ENCODE data around the gene PUS1. TPM values are rescaled to one million over a fixed set of nuclear protein-coding genes. Genes with fewer than 3 reads are reported as not detected.
"Not testable (repeated sequence)": the region's sequence is repeated elsewhere in the genome, so short reads cannot be mapped to it uniquely, and the experiment has no call there.

Gene PUS1
- total RNA-seq, 3 donors from 2014 or later: 8.8 to 31.5 (median 20.9) TPM

DNA sequence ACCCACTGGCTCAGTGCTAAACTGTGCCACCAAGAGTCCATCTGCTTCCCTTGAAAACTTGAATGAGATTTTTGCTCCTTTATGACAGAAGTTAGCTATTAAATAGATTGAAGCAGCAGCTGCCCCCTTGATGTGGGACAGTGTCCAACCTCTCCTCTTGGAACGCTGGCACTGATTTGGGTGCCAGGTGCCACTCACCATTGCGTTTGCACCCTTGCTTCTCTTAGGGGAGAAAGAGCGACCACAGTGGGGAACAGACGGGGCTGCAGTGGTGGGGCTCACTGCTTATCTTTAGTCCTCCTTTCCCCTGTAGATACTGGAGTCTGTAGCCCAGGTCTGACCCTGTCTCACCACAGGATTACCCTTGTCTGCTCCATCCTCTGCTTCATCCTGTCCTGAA is 30.0 kb downstream of the PUS1 start:
- intact Hi-C loops (cut with DNase I; ENCODE audit: low total_unique reads): no loop called here
- no peak overlapping the region for H3K4me3 ChIP-seq
- H3K36me3 ChIP-seq: no peaks in the 10 kb centered on the region
- no peaks in the 10 kb centered on the region for H3K4me1 ChIP-seq
- no peaks in the 10 kb centered on the region for H3K9me3 ChIP-seq
- DNase-seq (ENCODE audit: low spot score in 2 of 2): peak in 1 of 2 donors; percentile 47
- no peaks in the 10 kb centered on the region for H3K27me3 ChIP-seq
- H3K27ac ChIP-seq: no peak overlapping the region
- TF ChIP-seq POLR2A (IDR thresholded peaks at IDR 0.05) (no peak), POLR2AphosphoS5 (IDR thresholded peaks at IDR 0.05) (no peak)
- TF ChIP-seq, protein P1, sequence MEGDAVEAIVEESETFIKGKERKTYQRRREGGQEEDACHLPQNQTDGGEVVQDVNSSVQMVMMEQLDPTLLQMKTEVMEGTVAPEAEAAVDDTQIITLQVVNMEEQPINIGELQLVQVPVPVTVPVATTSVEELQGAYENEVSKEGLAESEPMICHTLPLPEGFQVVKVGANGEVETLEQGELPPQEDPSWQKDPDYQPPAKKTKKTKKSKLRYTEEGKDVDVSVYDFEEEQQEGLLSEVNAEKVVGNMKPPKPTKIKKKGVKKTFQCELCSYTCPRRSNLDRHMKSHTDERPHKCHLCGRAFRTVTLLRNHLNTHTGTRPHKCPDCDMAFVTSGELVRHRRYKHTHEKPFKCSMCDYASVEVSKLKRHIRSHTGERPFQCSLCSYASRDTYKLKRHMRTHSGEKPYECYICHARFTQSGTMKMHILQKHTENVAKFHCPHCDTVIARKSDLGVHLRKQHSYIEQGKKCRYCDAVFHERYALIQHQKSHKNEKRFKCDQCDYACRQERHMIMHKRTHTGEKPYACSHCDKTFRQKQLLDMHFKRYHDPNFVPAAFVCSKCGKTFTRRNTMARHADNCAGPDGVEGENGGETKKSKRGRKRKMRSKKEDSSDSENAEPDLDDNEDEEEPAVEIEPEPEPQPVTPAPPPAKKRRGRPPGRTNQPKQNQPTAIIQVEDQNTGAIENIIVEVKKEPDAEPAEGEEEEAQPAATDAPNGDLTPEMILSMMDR (IDR thresholded peaks at IDR 0.05): no peak

DNA sequence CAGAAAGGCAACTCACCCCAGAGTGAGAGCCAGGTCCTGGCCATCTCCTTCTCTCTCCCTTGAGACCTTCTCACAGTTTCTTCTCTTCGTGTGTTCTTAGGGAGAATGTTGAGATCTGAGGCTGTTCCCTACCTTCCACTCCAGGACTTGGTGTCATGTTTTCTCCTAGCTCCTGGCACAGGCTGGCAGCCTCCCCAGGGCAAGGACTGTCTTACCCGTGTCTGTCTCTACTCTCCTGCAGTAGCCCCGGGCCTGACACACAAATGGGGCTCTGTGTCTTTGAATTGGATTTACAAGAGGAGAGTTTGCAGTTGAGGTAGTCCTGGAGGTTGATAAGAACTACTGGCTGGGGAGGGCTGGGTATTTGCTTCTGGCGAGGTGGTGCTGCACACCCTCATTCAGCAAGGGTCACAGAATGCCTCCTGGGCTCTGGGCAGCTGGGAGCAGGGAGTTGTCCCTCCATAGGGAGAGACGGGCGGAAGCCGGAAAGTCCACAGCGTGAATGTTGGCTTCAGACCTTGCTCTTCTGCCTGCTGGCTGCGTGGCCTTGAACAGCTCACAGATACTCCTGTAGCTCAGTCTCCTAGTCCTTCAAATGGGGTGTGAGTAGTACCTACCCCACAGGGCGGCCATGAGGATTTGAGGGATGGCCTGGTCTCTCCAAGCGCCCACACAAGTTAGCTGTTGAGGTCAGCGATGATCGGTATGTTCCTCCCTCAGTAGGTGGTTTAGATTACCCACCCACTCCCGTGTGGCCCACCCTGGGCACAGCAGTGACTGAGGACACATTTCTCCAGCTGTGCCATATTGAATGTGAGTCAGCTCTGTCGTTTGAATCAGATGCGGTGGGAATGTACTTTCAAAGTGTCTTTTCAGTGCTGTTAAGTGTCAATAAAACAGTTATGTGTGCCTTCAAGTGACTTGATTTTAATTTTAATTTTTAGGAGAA is 30.8 kb downstream of the PUS1 start:
- intact Hi-C loops (cut with DNase I; ENCODE audit: low total_unique reads): no loop called here
- TF ChIP-seq POLR2AphosphoS5 (IDR thresholded peaks at IDR 0.05) (no peak), POLR2A (IDR thresholded peaks at IDR 0.05) (no peak)
- TF ChIP-seq, protein P1 (IDR thresholded peaks at IDR 0.05): no peak
- peak in 1 of 2 donors; percentile 42 for DNase-seq (ENCODE audit: low spot score in 2 of 2)

DNA sequence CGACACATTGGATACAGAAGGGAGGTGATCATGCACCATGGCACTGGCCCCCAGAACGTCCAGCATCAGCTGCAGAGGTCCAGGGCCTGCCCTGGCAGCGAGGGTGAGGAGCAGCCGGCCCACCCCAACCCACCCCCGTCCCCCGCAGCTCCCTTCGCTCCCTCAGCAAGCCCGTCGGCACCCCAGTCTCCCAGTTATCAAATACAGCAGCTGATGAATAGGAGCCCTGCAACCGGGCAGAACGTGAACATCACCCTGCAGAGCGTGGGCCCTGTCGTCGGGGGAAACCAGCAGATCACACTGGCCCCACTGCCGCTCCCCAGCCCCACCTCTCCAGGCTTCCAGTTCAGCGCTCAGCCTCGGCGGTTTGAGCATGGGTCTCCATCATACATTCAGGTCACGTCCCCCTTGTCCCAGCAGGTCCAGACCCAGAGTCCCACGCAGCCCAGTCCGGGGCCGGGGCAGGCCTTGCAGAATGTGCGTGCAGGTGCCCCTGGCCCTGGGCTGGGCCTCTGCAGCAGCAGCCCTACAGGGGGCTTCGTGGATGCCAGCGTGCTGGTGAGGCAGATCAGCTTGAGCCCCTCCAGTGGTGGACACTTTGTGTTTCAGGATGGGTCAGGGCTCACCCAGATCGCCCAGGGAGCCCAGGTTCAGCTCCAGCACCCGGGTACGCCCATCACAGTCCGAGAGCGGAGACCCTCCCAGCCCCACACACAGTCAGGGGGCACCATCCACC is 31.7 kb downstream of the PUS1 start:
- H3K27ac ChIP-seq; H3K9me3 ChIP-seq; H3K36me3 ChIP-seq; H3K4me1 ChIP-seq; H3K27me3 ChIP-seq; H3K4me3 ChIP-seq; intact Hi-C loops (cut with DNase I; ENCODE audit: low total_unique reads): not testable (repeated sequence)
- peak in 1 of 2 donors; percentile 19 for DNase-seq (ENCODE audit: low spot score in 2 of 2)

More for the DNA sequence above, 30.8 kb downstream of the PUS1 start:
- Histone ChIP-seq H3K4me3 (no peak overlapping the region), H3K36me3 (no peaks in the 10 kb centered on the region), H3K27ac (no peak overlapping the region), H3K27me3 (no peaks in the 10 kb centered on the region), H3K4me1 (no peaks in the 10 kb centered on the region), H3K9me3 (no peaks in the 10 kb centered on the region)

DNA sequence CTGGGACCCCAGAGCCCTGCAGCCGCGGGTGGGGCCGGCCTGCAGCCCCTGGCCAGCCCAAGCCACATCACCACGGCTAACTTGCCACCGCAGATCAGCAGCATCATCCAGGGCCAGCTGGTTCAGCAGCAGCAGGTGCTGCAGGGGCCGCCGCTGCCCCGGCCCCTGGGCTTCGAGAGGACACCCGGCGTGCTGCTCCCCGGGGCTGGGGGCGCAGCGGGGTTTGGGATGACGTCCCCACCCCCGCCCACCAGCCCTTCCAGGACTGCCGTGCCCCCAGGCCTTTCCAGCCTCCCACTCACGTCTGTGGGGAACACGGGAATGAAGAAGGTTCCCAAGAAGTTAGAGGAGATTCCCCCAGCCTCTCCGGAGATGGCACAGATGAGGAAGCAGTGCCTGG is 32.3 kb downstream of the PUS1 start:
- H3K4me3 ChIP-seq; H3K27ac ChIP-seq; DNase-seq (ENCODE audit: low spot score in 2 of 2); H3K4me1 ChIP-seq; H3K27me3 ChIP-seq; H3K36me3 ChIP-seq; H3K9me3 ChIP-seq; intact Hi-C loops (cut with DNase I; ENCODE audit: low total_unique reads): not testable (repeated sequence)

DNA sequence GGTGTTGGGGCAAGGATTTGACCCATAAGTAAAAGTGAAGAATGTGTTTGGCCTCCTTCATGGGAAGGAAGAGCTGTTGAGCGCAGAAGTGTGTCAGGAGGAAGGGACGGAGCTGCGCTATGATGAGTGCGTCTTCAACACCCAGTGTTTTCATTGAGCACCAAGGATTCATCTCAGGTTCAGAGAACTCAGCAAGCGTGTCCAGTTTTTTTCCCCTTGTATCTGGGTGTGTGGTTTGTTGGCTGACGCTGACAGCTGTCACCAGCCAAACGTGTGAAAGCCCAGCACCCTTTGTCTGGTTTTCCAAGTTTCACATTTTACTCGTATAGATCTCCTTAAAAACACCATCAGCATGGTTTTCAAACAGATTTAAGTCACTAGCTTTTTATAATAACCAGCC is 33.0 kb downstream of the PUS1 start:
- Histone ChIP-seq H3K36me3 (no peaks in the 10 kb centered on the region), H3K27me3 (no peaks in the 10 kb centered on the region), H3K4me1 (no peaks in the 10 kb centered on the region), H3K9me3 (no peaks in the 10 kb centered on the region), H3K27ac (no peak overlapping the region), H3K4me3 (no peak overlapping the region)
- DNase-seq (ENCODE audit: low spot score in 2 of 2): peak in 1 of 2 donors; percentile 3
- TF ChIP-seq POLR2A (IDR thresholded peaks at IDR 0.05): no peak
- TF ChIP-seq, protein P1 (IDR thresholded peaks at IDR 0.05): no peak
- intact Hi-C loops (cut with DNase I; ENCODE audit: low total_unique reads): no loop called here

DNA sequence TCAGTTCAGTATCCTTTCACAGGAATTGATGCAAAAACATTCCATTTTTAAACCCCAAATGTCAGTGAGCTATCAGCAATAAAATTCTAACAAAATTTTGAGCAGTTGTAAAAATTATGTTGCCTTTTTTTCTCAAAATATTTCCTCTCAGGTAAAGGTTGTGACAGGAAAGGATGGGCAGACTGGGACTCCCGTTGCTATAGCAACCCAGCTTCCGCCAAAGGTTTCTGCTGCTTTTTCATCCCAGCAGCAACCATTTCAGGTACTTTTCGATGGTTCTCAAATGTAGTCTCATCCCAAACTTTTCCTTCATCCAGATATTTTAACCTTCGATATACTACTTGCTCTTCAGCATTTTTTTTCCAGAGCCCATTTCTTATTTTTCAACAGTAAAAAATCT is 34.3 kb downstream of the PUS1 start:
- Histone ChIP-seq H3K27ac (no peak overlapping the region), H3K9me3 (no peaks in the 10 kb centered on the region), H3K27me3 (no peaks in the 10 kb centered on the region), H3K4me1 (no peaks in the 10 kb centered on the region), H3K36me3 (no peaks in the 10 kb centered on the region), H3K4me3 (no peak overlapping the region)
- intact Hi-C loops (cut with DNase I; ENCODE audit: low total_unique reads): no loop called here
- TF ChIP-seq, protein P1 (IDR thresholded peaks at IDR 0.05): no peak
- TF ChIP-seq POLR2AphosphoS5 (IDR thresholded peaks at IDR 0.05) (no peak), POLR2A (IDR thresholded peaks at IDR 0.05) (no peak)
- no peak for DNase-seq (ENCODE audit: low spot score in 2 of 2)

Measured in breast epithelium (tissue), 4 donors.